DND-41 (cell line): ENCODE data around the gene SNX20.

Source experiments
- ATAC-seq: fragments of 200-7000 bp; cut with Tn5 transposase; 3 replicates; pipeline ENCODE4 v1.9.1; 2021; ENCODE audit warnings: low read depth; ENCODE audit not compliant: insufficient read depth
- DNase-seq: peaks from one replicate; pipeline ENCODE4 v3.0.0-alpha.2; 2020
- H2AFZ ChIP-seq: 2 replicates; pipeline ENCODE4 v1.6.0; 2012; ENCODE audit warnings: low read depth, low read length
- H3K27ac ChIP-seq: 2 replicates; pipeline ENCODE4 v1.5.1; 2012; ENCODE audit warnings: low read length, inconsistent platforms
- H3K27me3 ChIP-seq: fragments of 200-600 bp; sonication (generic); 2 replicates; pipeline ENCODE4 v1.6.0; 2012; ENCODE audit warnings: low read length, mild to moderate bottlenecking, inconsistent platforms; ENCODE audit not compliant: insufficient read depth, poor library complexity
- H3K36me3 ChIP-seq: 2 replicates; pipeline ENCODE4 v1.5.1; 2012; ENCODE audit warnings: low read length, inconsistent platforms; ENCODE audit not compliant: insufficient read depth
- H3K4me1 ChIP-seq: 2 replicates; pipeline ENCODE4 v1.5.1; 2012; ENCODE audit warnings: mild to moderate bottlenecking, low read length; ENCODE audit not compliant: insufficient read depth
- H3K4me2 ChIP-seq: 2 replicates; pipeline ENCODE4 v1.6.0; 2012; ENCODE audit warnings: mild to moderate bottlenecking, moderate library complexity, low read length, inconsistent platforms; ENCODE audit not compliant: insufficient read depth
- H3K4me3 ChIP-seq, 2 experiments: fragments of 200-600 bp in 1 of 2; shearing (Covaris generic) in 1 of 2; 2 replicates each; pipeline ENCODE4 v1.5.1; 2012 to 2016; ENCODE audit warnings: inconsistent platforms in 2 of 2, low read length in 2 of 2, mild to moderate bottlenecking in 2 of 2, low read depth in 1 of 2, moderate library complexity in 1 of 2
- H3K79me2 ChIP-seq: 2 replicates; pipeline ENCODE4 v1.6.0; 2012; ENCODE audit warnings: low read length, inconsistent platforms; ENCODE audit not compliant: insufficient read depth
- H3K9ac ChIP-seq: 2 replicates; pipeline ENCODE4 v1.6.0; 2012; ENCODE audit warnings: low read depth, mild to moderate bottlenecking, inconsistent platforms, low read length, moderate library complexity
- H3K9me3 ChIP-seq: 2 replicates; pipeline ENCODE4 v1.5.1; 2012; ENCODE audit warnings: low read length, moderate library complexity, mild to moderate bottlenecking, inconsistent platforms; ENCODE audit not compliant: insufficient read depth, severe bottlenecking
- H4K20me1 ChIP-seq: 2 replicates; pipeline ENCODE4 v1.6.0; 2012; ENCODE audit warnings: low read length; ENCODE audit not compliant: insufficient read depth
- CTCF ChIP-seq: IDR thresholded peaks from 2 replicates; pipeline ENCODE4 v1.5.1; 2012; ENCODE audit warnings: borderline replicate concordance, low read length, moderate library complexity, mild to moderate bottlenecking; ENCODE audit not compliant: poor library complexity, severe bottlenecking; ENCODE audit errors: extremely low read depth
- EZH2 ChIP-seq: IDR thresholded peaks from 3 replicates; pipeline ENCODE4 v1.6.1; 2012; ENCODE audit warnings: borderline replicate concordance, low read depth, mild to moderate bottlenecking, moderate library complexity, low read length, inconsistent platforms; ENCODE audit not compliant: severe bottlenecking

The SNX20 gene

DNA sequence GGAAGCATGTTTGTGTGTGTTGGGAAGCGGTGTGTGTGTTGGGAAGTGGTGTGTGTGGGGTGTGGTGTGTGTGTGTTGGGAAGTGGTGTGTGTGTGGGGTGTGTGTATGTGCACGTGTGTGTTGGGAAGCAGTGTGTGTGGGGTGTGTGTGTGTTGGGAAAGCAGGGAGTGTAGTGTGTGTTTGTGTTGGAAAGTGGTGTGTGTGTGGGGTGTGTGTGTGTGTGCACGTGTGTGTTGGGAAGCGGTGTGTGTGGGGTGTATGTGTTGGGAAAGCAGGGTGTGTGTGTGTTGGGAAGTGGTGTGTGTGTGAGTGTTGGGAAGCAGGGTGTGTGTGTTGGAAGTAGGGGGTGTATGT lies 11.5 kb upstream of the SNX20 start:
- H3K9ac ChIP-seq: no peak overlapping the region
- H3K27ac ChIP-seq: no peak overlapping the region
- H3K4me1 ChIP-seq: no peaks in the 10 kb centered on the region
- H4K20me1 ChIP-seq: no peaks in the 10 kb centered on the region
- no peaks in the 10 kb centered on the region for H3K36me3 ChIP-seq
- H3K9me3 ChIP-seq: no peaks in the 10 kb centered on the region
- H3K4me3 ChIP-seq: no peak overlapping the region
- ATAC-seq (no peak), DNase-seq (no peak)
- TF ChIP-seq EZH2 (no peak), CTCF (no peak)
- no peaks in the 10 kb centered on the region for H3K27me3 ChIP-seq
- no peak overlapping the region for H3K4me2 ChIP-seq
- H3K79me2 ChIP-seq: no peaks in the 10 kb centered on the region
- no peak overlapping the region for H2AFZ ChIP-seq

DNA sequence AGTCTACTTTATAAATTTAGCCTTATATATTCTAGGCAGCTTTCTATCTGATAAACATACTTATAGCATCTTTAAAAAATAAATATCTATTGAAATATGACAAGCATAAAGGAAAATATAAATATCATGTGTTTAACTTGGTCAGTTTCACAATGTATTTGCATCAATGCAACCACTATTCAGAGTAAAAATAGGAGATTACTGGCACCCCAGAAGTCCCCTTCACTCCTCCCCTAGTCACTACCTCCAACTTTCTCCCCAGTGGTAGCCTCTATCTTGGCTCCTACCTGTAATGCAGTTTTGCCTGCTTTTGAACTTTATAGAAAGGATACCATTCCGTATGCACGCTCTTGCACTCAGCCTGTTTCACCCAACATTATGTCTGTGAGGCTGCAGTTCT lies 9.1 kb upstream of the SNX20 start:
- ATAC-seq (no peak), DNase-seq (no peak)
- H2AFZ ChIP-seq: no peak overlapping the region
- H3K4me3 ChIP-seq: no peak overlapping the region
- H3K79me2 ChIP-seq: no peaks in the 10 kb centered on the region
- no peaks in the 10 kb centered on the region for H3K36me3 ChIP-seq
- H4K20me1 ChIP-seq: no peaks in the 10 kb centered on the region
- no peak overlapping the region for H3K27ac ChIP-seq
- TF ChIP-seq CTCF (no peak), EZH2 (no peak)
- H3K4me1 ChIP-seq: peaks cover 8% of the 10 kb centered on the region
- no peaks in the 10 kb centered on the region for H3K27me3 ChIP-seq
- no peak overlapping the region for H3K4me2 ChIP-seq
- no peak overlapping the region for H3K9ac ChIP-seq
- H3K9me3 ChIP-seq: no peaks in the 10 kb centered on the region

- Histone ChIP-seq H3K27ac (no peak overlapping the region), H3K4me2 (no peak overlapping the region), H3K4me1 (peaks cover 21% of the 10 kb centered on the region), H3K4me3 (no peak overlapping the region), H3K9ac (no peak overlapping the region), H2AFZ (no peak overlapping the region), H3K9me3 (no peaks in the 10 kb centered on the region), H3K36me3 (no peaks in the 10 kb centered on the region), H3K27me3 (no peaks in the 10 kb centered on the region), H3K79me2 (no peaks in the 10 kb centered on the region), H4K20me1 (no peaks in the 10 kb centered on the region)
- TF ChIP-seq CTCF (no peak), EZH2 (no peak)
- ATAC-seq (no peak), DNase-seq (no peak)
These were observed 7.8 kb upstream of the SNX20 start for GRCh38 chr16:50688867-50689266.

GRCh38 chr16:50688083-50688482 lies 7.0 kb upstream of the SNX20 start:
- Histone ChIP-seq H3K4me2 (no peak overlapping the region), H2AFZ (no peak overlapping the region), H3K9me3 (no peaks in the 10 kb centered on the region), H3K79me2 (no peaks in the 10 kb centered on the region), H4K20me1 (no peaks in the 10 kb centered on the region), H3K4me1 (peaks cover 29% of the 10 kb centered on the region), H3K36me3 (no peaks in the 10 kb centered on the region), H3K9ac (no peak overlapping the region), H3K27me3 (no peaks in the 10 kb centered on the region), H3K27ac (no peak overlapping the region), H3K4me3 (no peak overlapping the region)
- ATAC-seq (no peak), DNase-seq (no peak)
- TF ChIP-seq CTCF (no peak), EZH2 (no peak)
